C4-2B (cell line): Measurements from ENCODE around the gene MTUS2.

Experiments used
- H3K27ac ChIP-seq: fragments of 450-650 bp; 2 replicates; pipeline ENCODE4 v1.5.1; 2017
- CTCF ChIP-seq: fragments of 450-650 bp; conservative IDR thresholded peaks from 2 replicates; pipeline ENCODE4 v1.5.1; 2017; ENCODE audit warnings: mild to moderate bottlenecking
- ZFX ChIP-seq: fragments of 450-650 bp; IDR thresholded peaks from 2 replicates; pipeline ENCODE4 v1.6.1; 2017

The MTUS2 gene

DNA sequence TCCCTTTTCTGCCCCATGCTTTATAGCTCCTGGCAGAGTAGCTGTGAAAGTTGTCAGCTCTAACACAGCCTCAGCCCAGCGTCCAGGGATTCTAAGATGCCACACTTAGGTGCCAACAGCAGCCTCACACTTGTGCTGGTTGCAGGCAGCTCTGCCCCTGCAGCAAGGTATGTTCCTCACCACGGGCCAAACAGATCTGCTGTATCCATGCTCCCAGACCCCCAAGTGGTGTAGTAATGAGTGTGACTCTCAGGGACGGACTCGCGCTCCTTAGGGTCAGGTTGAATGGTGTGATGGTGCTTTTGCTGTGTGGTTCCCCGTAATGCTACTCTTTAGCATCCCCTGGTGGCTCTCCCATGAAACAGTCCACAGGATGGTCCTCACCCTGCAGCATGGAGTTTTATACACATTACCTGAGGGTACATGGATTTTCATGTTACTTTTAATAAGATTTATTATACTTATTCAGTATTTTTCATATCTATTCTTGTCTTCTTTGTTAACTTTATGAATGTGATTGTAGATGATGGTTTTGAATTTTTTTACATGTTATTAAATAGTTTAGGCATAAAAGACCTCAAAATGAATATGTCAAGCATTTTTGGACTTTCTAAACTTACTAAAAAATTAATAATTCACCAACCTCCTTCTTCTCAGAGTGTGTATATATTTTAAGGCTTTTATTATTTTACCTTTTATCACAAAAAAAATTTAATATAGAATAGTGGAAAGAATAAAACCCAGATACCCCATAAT, 542.9 kb downstream of the MTUS2 start:
- no peak overlapping the region for H3K27ac ChIP-seq
- peak; percentile 100 for TF ChIP-seq CTCF
- no peak for TF ChIP-seq ZFX

GRCh38 chr13:29369060-29369743, 549.1 kb downstream of the MTUS2 start:
- H3K27ac ChIP-seq, result no peak overlapping the region
- TF ChIP-seq ZFX (no peak), CTCF (peak; percentile 97)

DNA sequence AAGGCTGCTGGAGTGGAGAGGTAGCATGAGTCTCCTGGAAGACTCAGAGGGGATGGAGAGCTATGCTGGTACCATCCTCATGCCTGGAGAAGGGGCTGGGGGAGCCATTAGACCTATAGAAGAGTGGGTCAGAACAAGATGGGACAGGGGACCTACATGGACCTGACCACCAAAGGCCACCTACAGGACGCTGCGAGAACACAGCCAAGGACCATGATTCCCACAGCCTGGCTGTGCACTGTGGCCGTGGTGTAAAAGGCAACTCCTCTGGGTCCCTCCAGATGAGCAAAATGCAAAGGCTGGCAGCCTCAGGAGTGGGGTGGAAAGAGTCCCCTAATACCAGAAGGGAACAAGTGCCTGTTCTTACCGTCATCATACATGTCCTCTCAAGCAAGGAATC, 559.1 kb downstream of the MTUS2 start:
- TF ChIP-seq CTCF (no peak; the same call in 1 of the 2 replicates), ZFX (no peak)
- no peak overlapping the region for H3K27ac ChIP-seq

DNA sequence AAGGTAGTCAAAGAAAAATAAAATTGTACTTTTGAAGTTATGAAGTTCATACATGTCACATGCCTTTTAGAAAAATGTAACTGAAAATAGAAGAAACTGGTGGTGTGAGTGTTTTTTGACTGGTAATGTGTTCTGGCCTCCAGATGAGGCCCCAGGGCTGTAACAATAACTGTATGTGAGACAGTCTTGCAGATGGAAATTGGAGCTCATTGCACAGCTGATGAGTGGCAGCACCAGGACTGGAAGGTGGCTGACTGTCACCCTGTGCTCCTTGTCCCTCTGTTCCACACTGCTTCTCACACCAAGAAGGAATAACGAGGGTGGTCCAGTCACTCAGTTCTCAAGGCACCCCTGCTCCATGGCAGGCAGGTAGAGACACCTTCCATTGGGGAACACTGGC, 559.7 kb downstream of the MTUS2 start:
- TF ChIP-seq CTCF, result no peak
- TF ChIP-seq ZFX, result no peak
- no peak overlapping the region for H3K27ac ChIP-seq

DNA sequence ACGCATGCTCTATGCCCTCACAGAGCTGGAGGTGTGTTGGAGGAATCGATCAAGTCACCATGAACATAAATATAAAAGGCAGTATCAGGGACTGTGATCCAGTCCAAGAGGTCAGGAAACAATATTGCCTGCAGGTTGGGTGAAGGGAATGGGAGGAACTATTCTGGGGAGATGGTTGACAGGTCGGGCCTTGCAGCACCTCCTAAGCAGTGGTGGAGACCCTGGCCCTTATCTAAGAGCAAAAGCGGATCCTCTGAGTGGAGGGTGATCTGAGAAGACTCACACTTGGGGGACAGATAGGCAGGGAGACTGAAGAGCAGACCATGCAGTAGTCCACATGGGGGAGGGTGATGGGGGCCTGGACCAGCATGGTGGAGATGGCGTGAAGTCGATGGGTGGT, 561.9 kb downstream of the MTUS2 start:
- no peak overlapping the region for H3K27ac ChIP-seq
- TF ChIP-seq ZFX, result no peak
- no peak for TF ChIP-seq CTCF

DNA sequence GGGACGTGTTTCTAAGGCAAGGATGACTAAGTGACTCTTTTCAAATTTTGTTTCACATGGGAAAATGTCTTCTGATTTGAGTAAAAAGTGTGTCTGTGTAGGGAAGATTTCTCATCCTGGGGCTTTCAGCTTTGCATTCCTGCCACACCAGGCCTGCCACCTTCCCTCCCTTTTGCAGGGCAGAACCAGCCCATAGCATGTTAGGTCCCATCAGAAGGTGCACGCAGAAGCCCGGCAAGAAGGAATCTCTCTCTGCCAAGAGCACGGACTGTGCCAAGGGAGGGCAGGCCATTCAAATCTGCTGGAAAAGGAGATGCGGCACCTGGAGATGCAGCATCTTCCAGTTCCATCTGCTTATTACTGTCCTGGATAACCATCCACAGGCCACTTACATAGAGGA, 563.3 kb downstream of the MTUS2 start:
- H3K27ac ChIP-seq, result no peak overlapping the region
- no peak for TF ChIP-seq CTCF
- no peak for TF ChIP-seq ZFX

- TF ChIP-seq ZFX (no peak), CTCF (no peak)
- H3K27ac ChIP-seq, result no peak overlapping the region
Observed at GRCh38 chr13:29384466-29384865, 564.3 kb downstream of the MTUS2 start.
